ENCODE measurements around the gene CMTR2.

- TF ChIP-seq, protein P1, sequence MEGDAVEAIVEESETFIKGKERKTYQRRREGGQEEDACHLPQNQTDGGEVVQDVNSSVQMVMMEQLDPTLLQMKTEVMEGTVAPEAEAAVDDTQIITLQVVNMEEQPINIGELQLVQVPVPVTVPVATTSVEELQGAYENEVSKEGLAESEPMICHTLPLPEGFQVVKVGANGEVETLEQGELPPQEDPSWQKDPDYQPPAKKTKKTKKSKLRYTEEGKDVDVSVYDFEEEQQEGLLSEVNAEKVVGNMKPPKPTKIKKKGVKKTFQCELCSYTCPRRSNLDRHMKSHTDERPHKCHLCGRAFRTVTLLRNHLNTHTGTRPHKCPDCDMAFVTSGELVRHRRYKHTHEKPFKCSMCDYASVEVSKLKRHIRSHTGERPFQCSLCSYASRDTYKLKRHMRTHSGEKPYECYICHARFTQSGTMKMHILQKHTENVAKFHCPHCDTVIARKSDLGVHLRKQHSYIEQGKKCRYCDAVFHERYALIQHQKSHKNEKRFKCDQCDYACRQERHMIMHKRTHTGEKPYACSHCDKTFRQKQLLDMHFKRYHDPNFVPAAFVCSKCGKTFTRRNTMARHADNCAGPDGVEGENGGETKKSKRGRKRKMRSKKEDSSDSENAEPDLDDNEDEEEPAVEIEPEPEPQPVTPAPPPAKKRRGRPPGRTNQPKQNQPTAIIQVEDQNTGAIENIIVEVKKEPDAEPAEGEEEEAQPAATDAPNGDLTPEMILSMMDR (IDR thresholded peaks at IDR 0.05) = no peak
- no peak for TF ChIP-seq POLR2A (IDR thresholded peaks at IDR 0.05)
These were observed 5.6 kb downstream of the CMTR2 start for GRCh38 chr16:71283612-71284011.
